HG03460 (cell line): ENCODE data around the gene COX7C.

Experiments used
- ATAC-seq: cut with Tn5 transposase; IDR thresholded peaks from one replicate; pipeline ENCODE4 v1.9.1; 2021; ENCODE audit not compliant: unreplicated experiment

The COX7C gene

GRCh38 chr5:86664173-86664572 lies 46.4 kb downstream of the COX7C start:
- ATAC-seq, result no peak

GRCh38 chr5:86665984-86666760 lies 48.4 kb downstream of the COX7C start:
- no peak for ATAC-seq

DNA sequence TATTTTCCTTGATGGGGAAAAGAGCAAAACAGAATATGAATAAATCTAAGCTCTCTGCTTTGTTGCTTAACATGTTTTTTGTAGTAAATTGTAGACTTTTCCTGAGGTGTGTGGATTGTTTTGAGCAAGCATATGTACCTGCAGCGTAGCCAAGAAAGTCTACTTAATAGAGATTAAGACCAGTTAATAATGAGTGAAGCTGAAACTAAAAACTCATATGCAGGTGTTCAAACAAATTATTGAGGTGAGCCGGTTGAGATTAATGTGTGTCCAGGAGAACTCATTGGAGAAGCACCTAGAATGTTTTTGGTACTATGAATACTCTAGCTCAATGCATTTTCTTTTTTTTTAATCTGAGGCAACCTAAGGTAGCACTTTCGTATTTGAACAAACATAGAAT lies 49.2 kb downstream of the COX7C start:
- ATAC-seq, result no peak
